ENCODE data around the gene OTULIN.

The OTULIN gene

GRCh38 chr5:14713476-14714390, 49.2 kb downstream of the OTULIN start:
- H3K4me3 ChIP-seq (ENCODE audit: low read depth, low read length), result no peak overlapping the region
- DNase-seq (ENCODE audit: low read depth), result no peak

GRCh38 chr5:14714706-14715105, 50.2 kb downstream of the OTULIN start:
- no peak overlapping the region for H3K4me3 ChIP-seq (ENCODE audit: low read depth, low read length)
- no peak for DNase-seq (ENCODE audit: low read depth)

- H3K4me3 ChIP-seq (ENCODE audit: low read depth, low read length), result no peak overlapping the region
- no peak for DNase-seq (ENCODE audit: low read depth)
These were observed 51.0 kb downstream of the OTULIN start for GRCh38 chr5:14715481-14715880.

GRCh38 chr5:14716755-14717752, 52.5 kb downstream of the OTULIN start:
- no peak for DNase-seq (ENCODE audit: low read depth)
- H3K4me3 ChIP-seq (ENCODE audit: low read depth, low read length), result no peak overlapping the region

GRCh38 chr5:14718778-14719177, 54.3 kb downstream of the OTULIN start:
- DNase-seq (ENCODE audit: low read depth), result no peak
- no peak overlapping the region for H3K4me3 ChIP-seq (ENCODE audit: low read depth, low read length)

GRCh38 chr5:14720236-14720923, 55.9 kb downstream of the OTULIN start:
- DNase-seq (ENCODE audit: low read depth), result peak; percentile 48

GRCh38 chr5:14721990-14722656, 57.6 kb downstream of the OTULIN start:
- no peak for DNase-seq (ENCODE audit: low read depth)
- no peak overlapping the region for H3K4me3 ChIP-seq (ENCODE audit: low read depth, low read length)

More at GRCh38 chr5:14720236-14720923, 55.9 kb downstream of the OTULIN start:
- H3K4me3 ChIP-seq (ENCODE audit: low read depth, low read length), result no peak overlapping the region

- DNase-seq (ENCODE audit: low read depth), result no peak
These were observed 58.4 kb downstream of the OTULIN start for GRCh38 chr5:14722923-14723322.

GRCh38 chr5:14723701-14724132, 59.2 kb downstream of the OTULIN start:
- DNase-seq (ENCODE audit: low read depth), result no peak
- no peak overlapping the region for H3K4me3 ChIP-seq (ENCODE audit: low read depth, low read length)

More at GRCh38 chr5:14722923-14723322, 58.4 kb downstream of the OTULIN start:
- H3K4me3 ChIP-seq (ENCODE audit: low read depth, low read length), result no peak overlapping the region

- DNase-seq (ENCODE audit: low read depth), result no peak
- no peak overlapping the region for H3K4me3 ChIP-seq (ENCODE audit: low read depth, low read length)
These were observed 60.1 kb downstream of the OTULIN start for GRCh38 chr5:14724633-14725032.

- DNase-seq (ENCODE audit: low read depth), result no peak
These were observed 61.7 kb downstream of the OTULIN start for GRCh38 chr5:14726066-14726838.

GRCh38 chr5:14727428-14727865, 62.9 kb downstream of the OTULIN start:
- no peak for DNase-seq (ENCODE audit: low read depth)
- H3K4me3 ChIP-seq (ENCODE audit: low read depth, low read length), result no peak overlapping the region

More at GRCh38 chr5:14726066-14726838, 61.7 kb downstream of the OTULIN start:
- no peak overlapping the region for H3K4me3 ChIP-seq (ENCODE audit: low read depth, low read length)

- DNase-seq (ENCODE audit: low read depth), result no peak
- H3K4me3 ChIP-seq (ENCODE audit: low read depth, low read length), result no peak overlapping the region
These were observed 63.5 kb downstream of the OTULIN start for GRCh38 chr5:14727928-14728458.

GRCh38 chr5:14728459-14728938, 64.0 kb downstream of the OTULIN start:
- DNase-seq (ENCODE audit: low read depth), result no peak
- no peak overlapping the region for H3K4me3 ChIP-seq (ENCODE audit: low read depth, low read length)

- no peak overlapping the region for H3K4me3 ChIP-seq (ENCODE audit: low read depth, low read length)
- no peak for DNase-seq (ENCODE audit: low read depth)
These were observed 65.2 kb downstream of the OTULIN start for GRCh38 chr5:14729448-14730385.

GRCh38 chr5:14730466-14730865, 65.9 kb downstream of the OTULIN start:
- no peak overlapping the region for H3K4me3 ChIP-seq (ENCODE audit: low read depth, low read length)
- DNase-seq (ENCODE audit: low read depth), result no peak

- no peak overlapping the region for H3K4me3 ChIP-seq (ENCODE audit: low read depth, low read length)
- no peak for DNase-seq (ENCODE audit: low read depth)
These were observed 66.4 kb downstream of the OTULIN start for GRCh38 chr5:14730881-14731280.
